HL-60/S4 (cell line): ENCODE measurements around the gene SUSD6.

ENCODE experiments used
- in situ Hi-C: fragments of 300-500 bp; cut with MboI; formaldehyde crosslinking; loops from 2 replicates; pipeline ENCODE4 v1.14.3; 2022; ENCODE audit warnings: low sequenced_read_pairs

Gene SUSD6

DNA sequence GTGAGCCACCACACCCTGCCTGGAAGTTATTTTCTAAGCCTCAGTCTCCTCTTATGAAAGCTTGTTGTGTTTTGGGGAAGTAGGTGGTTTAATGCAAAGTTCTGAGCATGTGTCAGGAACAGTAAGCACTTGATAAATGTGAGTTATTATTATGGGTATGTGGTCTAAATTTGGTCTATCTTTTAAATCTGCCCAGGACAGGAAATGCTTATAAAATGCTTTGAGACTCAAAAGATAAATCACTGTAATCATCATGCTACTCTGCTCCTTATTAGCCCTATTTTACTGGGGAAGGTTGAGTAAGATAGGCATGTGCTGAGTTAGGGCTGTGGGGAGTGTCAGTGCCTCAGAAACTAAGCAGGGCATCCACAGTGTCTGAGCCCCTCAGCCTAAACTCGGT lies 142.5 kb downstream of the SUSD6 start:
- in situ Hi-C loops, result no loop called here

DNA sequence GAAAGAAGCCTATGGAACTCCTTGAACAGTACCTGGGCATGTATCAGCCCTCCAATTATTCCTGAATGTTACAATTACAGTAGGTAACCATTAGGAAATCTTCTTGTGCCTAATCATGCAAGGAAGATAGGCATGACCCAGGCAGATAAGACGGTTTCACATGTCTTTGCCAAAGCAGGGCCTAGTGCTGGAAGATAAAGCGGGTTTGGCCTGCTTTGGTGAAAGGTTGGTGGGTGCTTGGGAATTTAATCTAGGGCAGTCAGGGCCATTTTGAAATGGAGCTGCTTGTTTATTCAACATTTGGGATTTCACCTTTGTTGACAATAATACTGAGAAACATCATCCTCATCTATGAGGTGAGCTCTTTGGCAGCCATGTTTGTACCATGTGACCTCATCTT lies 143.1 kb downstream of the SUSD6 start:
- in situ Hi-C loops, result no loop called here

GRCh38 chr14:69755296-69755695 lies 143.9 kb downstream of the SUSD6 start:
- in situ Hi-C loops, result no loop called here

- in situ Hi-C loops, result no loop called here
Measured at GRCh38 chr14:69755784-69756183, 144.4 kb downstream of the SUSD6 start.

GRCh38 chr14:69756298-69756697 lies 144.9 kb downstream of the SUSD6 start:
- in situ Hi-C loops, result no loop called here

DNA sequence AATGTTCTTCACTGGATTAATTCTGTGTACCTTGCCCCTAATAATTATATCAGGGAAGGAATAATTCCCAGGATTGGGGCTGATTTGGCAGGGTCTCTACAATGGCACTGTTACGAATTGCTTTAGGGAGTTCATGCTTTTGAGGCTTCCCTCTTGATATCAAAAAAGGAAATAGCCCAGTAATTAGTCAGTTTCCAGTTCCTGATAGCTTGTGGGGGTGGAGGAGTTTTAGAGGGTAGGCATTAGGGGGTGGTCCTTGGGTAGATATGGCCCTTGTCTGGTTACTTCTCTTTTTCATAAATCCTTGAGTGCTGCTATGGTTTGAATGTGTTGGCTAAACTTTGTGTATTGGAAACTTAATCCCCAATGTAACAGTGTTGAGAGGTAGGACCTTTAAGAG lies 149.4 kb downstream of the SUSD6 start:
- in situ Hi-C loops, result no loop called here

- in situ Hi-C loops, result no loop called here
Measured at GRCh38 chr14:69763761-69764510, 152.5 kb downstream of the SUSD6 start.
